NT2/D1 (cell line): ENCODE measurements around the gene PTPRN2.

Source experiments
- YY1 ChIP-seq: IDR thresholded peaks from 2 replicates; pipeline ENCODE4 v1.6.1; 2011; ENCODE audit not compliant: insufficient read length, insufficient read depth
- ZNF274 ChIP-seq: IDR thresholded peaks from 2 replicates; pipeline ENCODE4 v1.6.1; 2011; ENCODE audit warnings: mild to moderate bottlenecking, low read depth, low read length

DNA sequence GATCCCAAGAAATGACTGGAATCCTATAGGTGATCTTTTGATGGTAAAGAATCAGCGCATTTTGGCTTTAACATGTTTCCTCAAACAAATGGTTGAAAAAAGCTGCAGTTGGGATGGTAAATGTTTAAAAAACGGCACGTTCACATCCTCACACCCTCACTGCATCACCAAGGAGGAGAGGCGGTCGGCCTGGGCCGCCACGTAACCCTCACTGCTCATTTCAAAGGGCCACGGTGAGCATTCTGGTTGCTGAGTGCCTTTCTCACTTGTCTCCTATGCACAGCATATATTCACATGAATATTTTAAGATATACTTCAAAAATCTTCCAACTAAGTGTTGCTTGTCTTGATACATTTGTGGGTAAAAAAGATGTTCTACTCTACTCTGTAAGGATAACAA is 1017.7 kb downstream of the PTPRN2 start:
- TF ChIP-seq YY1 (no peak), ZNF274 (no peak)
